ENCODE measurements around the gene RAPGEF2. TPM values are rescaled to one million over a fixed set of nuclear protein-coding genes. Genes with fewer than 3 reads are reported as not detected.

Gene RAPGEF2
- total and polyA plus RNA-seq, 2 of the 8 experiments (the other 6 are each of a cell fraction or from before 2014, with no cell fraction given): 24.4 to 48.6 TPM

DNA sequence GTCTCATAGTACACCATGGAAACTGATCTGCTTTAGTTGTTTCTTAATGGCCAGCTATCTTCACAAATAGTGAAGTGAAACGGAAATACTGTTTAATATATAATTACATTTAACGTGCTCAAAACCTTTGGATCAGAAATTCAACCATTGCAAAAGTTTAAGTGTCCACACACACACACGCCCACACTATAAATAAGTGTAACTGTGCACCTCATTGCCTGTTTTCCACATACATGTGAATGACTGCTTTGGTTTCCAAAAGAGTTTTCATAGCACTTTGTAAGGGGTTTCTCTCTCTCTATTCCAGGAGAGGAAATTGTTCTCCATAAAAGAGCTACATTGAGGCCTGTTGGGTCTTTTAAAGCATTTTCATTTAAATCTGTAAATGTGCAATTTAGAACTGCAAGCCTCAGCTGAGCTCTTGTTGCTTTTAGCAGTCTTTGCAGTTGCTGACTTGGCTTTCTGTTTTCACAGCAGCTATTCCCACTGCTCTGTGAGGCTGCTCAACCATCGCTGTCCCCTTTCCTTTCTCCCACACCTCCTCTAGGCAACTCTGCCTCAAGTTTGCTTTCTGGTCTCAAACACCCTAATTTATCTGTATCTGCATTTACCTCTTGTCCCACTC is 94.5 kb downstream of the RAPGEF2 start (continued):
- TF ChIP-seq, protein P1, sequence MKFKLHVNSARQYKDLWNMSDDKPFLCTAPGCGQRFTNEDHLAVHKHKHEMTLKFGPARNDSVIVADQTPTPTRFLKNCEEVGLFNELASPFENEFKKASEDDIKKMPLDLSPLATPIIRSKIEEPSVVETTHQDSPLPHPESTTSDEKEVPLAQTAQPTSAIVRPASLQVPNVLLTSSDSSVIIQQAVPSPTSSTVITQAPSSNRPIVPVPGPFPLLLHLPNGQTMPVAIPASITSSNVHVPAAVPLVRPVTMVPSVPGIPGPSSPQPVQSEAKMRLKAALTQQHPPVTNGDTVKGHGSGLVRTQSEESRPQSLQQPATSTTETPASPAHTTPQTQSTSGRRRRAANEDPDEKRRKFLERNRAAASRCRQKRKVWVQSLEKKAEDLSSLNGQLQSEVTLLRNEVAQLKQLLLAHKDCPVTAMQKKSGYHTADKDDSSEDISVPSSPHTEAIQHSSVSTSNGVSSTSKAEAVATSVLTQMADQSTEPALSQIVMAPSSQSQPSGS (IDR thresholded peaks at IDR 0.05; ENCODE audit: low read length): no peak
- TF ChIP-seq POU5F1 (IDR thresholded peaks at IDR 0.05; ENCODE audit: low read depth, low read length): no peak

All from H1 (cell line).